Adrenal gland (tissue), 5 donors: ENCODE results near the gene EFNA2.

Experiments
- POLR2A ChIP-seq, 2 donors: fragments of 450-650 bp; IDR thresholded peaks; one replicate each; pipeline ENCODE4 v1.6.1; 2017; ENCODE audit warnings: antibody characterized with exemption in 2 of 2, mild to moderate bottlenecking in 2 of 2, moderate library complexity in 1 of 2
- TF ChIP-seq, protein P1 (sequence below), 6 experiments: fragments of 450-650 bp in 4 of 6; fragments of 200-600 bp in 2 of 6; sonication (generic) in 1 of 6; IDR thresholded peaks; 1 replicate in 5 of 6; 2 replicates in 1 of 6; pipeline versions ENCODE4 v1.5.1 to v1.8.0; 2016 to 2021; ENCODE audit warnings: antibody characterized with exemption in 6 of 6, mild to moderate bottlenecking in 2 of 6, moderate library complexity in 1 of 6
- donor health status: DM: no; HTN: no; CAD: no.

DNA sequence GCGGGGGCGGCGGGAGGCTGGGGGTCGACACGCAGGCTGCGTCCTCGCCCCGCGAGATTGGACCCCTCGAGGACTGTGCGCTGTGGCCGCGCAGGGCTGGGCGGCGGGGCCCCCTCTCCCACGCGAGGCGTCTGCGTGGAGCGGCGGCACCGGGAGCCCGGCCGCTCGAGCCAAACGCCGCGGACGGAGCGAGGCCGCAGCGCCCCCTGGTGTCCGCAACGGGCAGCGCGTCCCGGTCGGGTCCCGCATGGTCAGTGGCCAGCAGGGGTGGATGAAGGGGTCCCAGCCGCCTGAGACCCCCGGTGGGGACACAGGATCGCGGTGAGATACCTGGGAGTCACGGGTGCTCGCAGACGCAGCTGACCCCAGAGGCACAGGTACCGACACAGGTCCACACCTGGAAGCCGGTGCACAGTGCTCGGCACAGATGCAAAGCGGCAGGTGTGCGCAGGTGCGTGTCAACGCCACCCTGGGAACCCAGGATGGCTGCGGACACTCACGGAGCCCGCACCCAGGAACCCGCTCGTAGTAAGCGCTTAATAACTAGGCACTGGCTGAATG is 18.7 kb upstream of the EFNA2 start:
- TF ChIP-seq, protein P1, sequence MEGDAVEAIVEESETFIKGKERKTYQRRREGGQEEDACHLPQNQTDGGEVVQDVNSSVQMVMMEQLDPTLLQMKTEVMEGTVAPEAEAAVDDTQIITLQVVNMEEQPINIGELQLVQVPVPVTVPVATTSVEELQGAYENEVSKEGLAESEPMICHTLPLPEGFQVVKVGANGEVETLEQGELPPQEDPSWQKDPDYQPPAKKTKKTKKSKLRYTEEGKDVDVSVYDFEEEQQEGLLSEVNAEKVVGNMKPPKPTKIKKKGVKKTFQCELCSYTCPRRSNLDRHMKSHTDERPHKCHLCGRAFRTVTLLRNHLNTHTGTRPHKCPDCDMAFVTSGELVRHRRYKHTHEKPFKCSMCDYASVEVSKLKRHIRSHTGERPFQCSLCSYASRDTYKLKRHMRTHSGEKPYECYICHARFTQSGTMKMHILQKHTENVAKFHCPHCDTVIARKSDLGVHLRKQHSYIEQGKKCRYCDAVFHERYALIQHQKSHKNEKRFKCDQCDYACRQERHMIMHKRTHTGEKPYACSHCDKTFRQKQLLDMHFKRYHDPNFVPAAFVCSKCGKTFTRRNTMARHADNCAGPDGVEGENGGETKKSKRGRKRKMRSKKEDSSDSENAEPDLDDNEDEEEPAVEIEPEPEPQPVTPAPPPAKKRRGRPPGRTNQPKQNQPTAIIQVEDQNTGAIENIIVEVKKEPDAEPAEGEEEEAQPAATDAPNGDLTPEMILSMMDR (IDR thresholded peaks at IDR 0.05), result peak; percentile 76 to 99 (median 94)
- no peak for TF ChIP-seq POLR2A (IDR thresholded peaks at IDR 0.05)
